Kidney (tissue), 14 donors: ENCODE data around the gene EIF2D. TPM values are rescaled to one million over a fixed set of nuclear protein-coding genes. Genes with fewer than 3 reads are reported as not detected.
"Not testable (repeated sequence)": the region's sequence is repeated elsewhere in the genome, so short reads cannot be mapped to it uniquely, and the experiment has no call there.

ENCODE experiments used
- DNase-seq, 5 donors: peaks; one replicate each; pipeline ENCODE4 v3.0.0-alpha.2; 2013 to 2020
- FAIRE-seq: peaks from 2 replicates; lab custom pipeline; 2012; peaks lifted over from hg19 to GRCh38; lab: Jason Lieb, UNC
- H3K27ac ChIP-seq, 2 donors: one replicate each; pipeline ENCODE4 v1.7.0; 2013; ENCODE audit warnings: low read depth in 2 of 2, low read length in 2 of 2, inconsistent platforms in 1 of 2
- H3K27me3 ChIP-seq: one replicate; pipeline ENCODE4 v1.7.1; 2013; ENCODE audit warnings: low read length, inconsistent platforms; ENCODE audit not compliant: control insufficient read depth, insufficient read depth
- H3K36me3 ChIP-seq, 3 donors: one replicate each; pipeline versions ENCODE4 v1.7.0 to v1.7.1; 2013; ENCODE audit warnings: low read length in 3 of 3, control low read depth in 1 of 3, inconsistent platforms in 1 of 3; ENCODE audit not compliant: insufficient read depth in 3 of 3, control insufficient read depth in 2 of 3
- H3K4me1 ChIP-seq, 3 donors: one replicate each; pipeline versions ENCODE4 v1.7.0 to v1.7.1; 2013; ENCODE audit warnings: low read length in 3 of 3, inconsistent platforms in 1 of 3, low read depth in 1 of 3; ENCODE audit not compliant: control insufficient read depth in 2 of 3, insufficient read depth in 2 of 3
- H3K4me3 ChIP-seq, 3 donors: one replicate each; pipeline versions ENCODE4 v1.7.0 to v1.8.1; 2013; ENCODE audit warnings: low read length in 3 of 3, control low read depth in 1 of 3, inconsistent platforms in 1 of 3
- H3K9ac ChIP-seq, 3 donors: one replicate each; pipeline versions ENCODE4 v1.7.0 to v1.7.1; 2013; ENCODE audit warnings: low read length in 3 of 3, control low read depth in 1 of 3, inconsistent platforms in 1 of 3
- H3K9me3 ChIP-seq, 3 donors: one replicate each; pipeline versions ENCODE4 v1.7.0 to v1.7.1; 2013; ENCODE audit warnings: low read length in 3 of 3, control low read depth in 1 of 3, inconsistent platforms in 1 of 3; ENCODE audit not compliant: control insufficient read depth in 2 of 3, insufficient read depth in 1 of 3
- intact Hi-C: fragments of 100-400 bp; cut with DNase I; formaldehyde crosslinking; loops from one replicate; pipeline ENCODE4 v1.11.1; 2022
- polyA plus RNA-seq: library from polyadenylated mRNA; stranded (reverse); fragments of 350-450 nt; fragmentation: Illumina TruSeq; extraction: RNeasy Lipid Tissue Mini Kit (QIAGEN cat#74804); gene quantifications from one replicate; pipeline ENCODE4 v1.2.3, GENCODE V29; 2014; ENCODE audit warnings: low read depth, low replicate concordance; ENCODE audit not compliant: insufficient read depth
- total RNA-seq: library from RNA; stranded (reverse); fragmentation: NEBNext Ultra II Directional; extraction: Animal tissue kit (Norgen Biotek cat#: 25700); gene quantifications from one replicate; pipeline ENCODE4 v1.2.1, GENCODE V29; 2021
- TF ChIP-seq, protein P1 (sequence below): IDR thresholded peaks from 3 replicates; pipeline ENCODE4 v1.5.1; 2012; ENCODE audit warnings: mild to moderate bottlenecking, moderate library complexity, borderline replicate concordance; ENCODE audit not compliant: insufficient read depth; ENCODE audit errors: extremely low read depth
- donor health status: control.
- donor health status: control.
- donor health status: control.
- donor health status: control.
- donor health status: control.
- donor health status: DM: yes; HTN: yes; CAD: no.
- donor health status: Normal renal cell carcinoma (clear cell type).

The EIF2D gene
- total and polyA plus RNA-seq, 2 donors from 2014 or later, result 44.5 to 45.1 TPM

DNA sequence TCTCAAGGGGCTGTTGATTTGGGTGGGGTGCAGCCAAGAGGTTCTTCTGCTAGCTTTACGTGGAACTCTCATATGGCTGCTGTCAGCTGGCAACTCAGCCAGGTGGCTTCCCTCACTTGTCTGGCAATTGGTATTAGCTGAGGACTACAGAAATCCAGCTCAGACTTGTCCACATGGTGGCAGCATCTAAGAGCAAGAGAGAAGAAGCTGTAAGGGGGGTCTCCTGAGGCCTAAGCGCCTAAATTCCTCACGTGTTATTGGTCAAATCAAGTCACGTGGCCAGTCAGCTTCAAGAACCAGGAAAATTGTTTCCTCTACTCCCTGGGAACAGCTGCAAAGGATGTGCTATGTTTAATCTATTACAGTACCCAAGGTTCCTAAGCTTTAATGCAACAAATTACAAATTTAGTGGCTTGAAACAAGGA lies 18.8 kb upstream of the EIF2D start:
- Histone ChIP-seq H3K27me3 (no peaks in the 10 kb centered on the region), H3K9ac (no peak overlapping the region), H3K4me1 (peaks cover 0 to 9% (median 6%) of the 10 kb centered on the region in 3 donors), H3K27ac (no peak overlapping the region), H3K4me3 (no peak overlapping the region), H3K9me3 (no peaks in the 10 kb centered on the region), H3K36me3 (no peaks in the 10 kb centered on the region)
- intact Hi-C loops, result no loop called here
- TF ChIP-seq, protein P1, sequence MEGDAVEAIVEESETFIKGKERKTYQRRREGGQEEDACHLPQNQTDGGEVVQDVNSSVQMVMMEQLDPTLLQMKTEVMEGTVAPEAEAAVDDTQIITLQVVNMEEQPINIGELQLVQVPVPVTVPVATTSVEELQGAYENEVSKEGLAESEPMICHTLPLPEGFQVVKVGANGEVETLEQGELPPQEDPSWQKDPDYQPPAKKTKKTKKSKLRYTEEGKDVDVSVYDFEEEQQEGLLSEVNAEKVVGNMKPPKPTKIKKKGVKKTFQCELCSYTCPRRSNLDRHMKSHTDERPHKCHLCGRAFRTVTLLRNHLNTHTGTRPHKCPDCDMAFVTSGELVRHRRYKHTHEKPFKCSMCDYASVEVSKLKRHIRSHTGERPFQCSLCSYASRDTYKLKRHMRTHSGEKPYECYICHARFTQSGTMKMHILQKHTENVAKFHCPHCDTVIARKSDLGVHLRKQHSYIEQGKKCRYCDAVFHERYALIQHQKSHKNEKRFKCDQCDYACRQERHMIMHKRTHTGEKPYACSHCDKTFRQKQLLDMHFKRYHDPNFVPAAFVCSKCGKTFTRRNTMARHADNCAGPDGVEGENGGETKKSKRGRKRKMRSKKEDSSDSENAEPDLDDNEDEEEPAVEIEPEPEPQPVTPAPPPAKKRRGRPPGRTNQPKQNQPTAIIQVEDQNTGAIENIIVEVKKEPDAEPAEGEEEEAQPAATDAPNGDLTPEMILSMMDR, result peak; percentile 69
- FAIRE-seq, result no peak
- peak in 4 of 5 donors; percentile 77 to 96 (median 84) for DNase-seq

GRCh38 chr1:206628916-206629315 lies 16.7 kb upstream of the EIF2D start:
- Histone ChIP-seq H3K27me3 (no peaks in the 10 kb centered on the region), H3K4me1 (peaks cover 0 to 2% (median 0%) of the 10 kb centered on the region in 3 donors), H3K9me3 (no peaks in the 10 kb centered on the region), H3K9ac (no peak overlapping the region), H3K36me3 (no peaks in the 10 kb centered on the region), H3K4me3 (no peak overlapping the region), H3K27ac (no peak overlapping the region)
- TF ChIP-seq, protein P1, result no peak
- FAIRE-seq (no peak), DNase-seq (no peak)
- intact Hi-C loops, result no loop called here

- DNase-seq, intact Hi-C loops, FAIRE-seq, H3K36me3 ChIP-seq, H3K27ac ChIP-seq, H3K9ac ChIP-seq, H3K27me3 ChIP-seq, H3K4me1 ChIP-seq, H3K4me3 ChIP-seq, H3K9me3 ChIP-seq: not testable (repeated sequence)
Measured at GRCh38 chr1:206626396-206626795, 14.1 kb upstream of the EIF2D start.

- Histone ChIP-seq H3K9me3 (no peaks in the 10 kb centered on the region), H3K4me1 (peaks cover 2 to 9% (median 8%) of the 10 kb centered on the region in 3 donors), H3K9ac (no peak overlapping the region), H3K36me3 (peaks cover 2 to 17% (median 12%) of the 10 kb centered on the region in 3 donors), H3K4me3 (no peak overlapping the region), H3K27me3 (no peaks in the 10 kb centered on the region), H3K27ac (no peak overlapping the region)
- FAIRE-seq (no peak), DNase-seq (no peak)
- TF ChIP-seq, protein P1, result no peak
- intact Hi-C loops, result no loop called here
Measured at GRCh38 chr1:206609229-206609991, 2.9 kb downstream of the EIF2D start.
